Activated T-cell treated with anti-CD3 and anti-CD28 coated beads for 1 hour (primary cell): ENCODE data around the gene ISYNA1.

ENCODE experiments used
- DNase-seq: peaks from one replicate; pipeline ENCODE4 v3.0.0-alpha.2; 2020; ENCODE audit warnings: low read depth

ISYNA1 gene

GRCh38 chr19:18392417-18392816 lies 45.5 kb downstream of the ISYNA1 start:
- DNase-seq = no peak

- DNase-seq = no peak
These were observed 46.3 kb downstream of the ISYNA1 start for GRCh38 chr19:18391509-18392075.

DNA sequence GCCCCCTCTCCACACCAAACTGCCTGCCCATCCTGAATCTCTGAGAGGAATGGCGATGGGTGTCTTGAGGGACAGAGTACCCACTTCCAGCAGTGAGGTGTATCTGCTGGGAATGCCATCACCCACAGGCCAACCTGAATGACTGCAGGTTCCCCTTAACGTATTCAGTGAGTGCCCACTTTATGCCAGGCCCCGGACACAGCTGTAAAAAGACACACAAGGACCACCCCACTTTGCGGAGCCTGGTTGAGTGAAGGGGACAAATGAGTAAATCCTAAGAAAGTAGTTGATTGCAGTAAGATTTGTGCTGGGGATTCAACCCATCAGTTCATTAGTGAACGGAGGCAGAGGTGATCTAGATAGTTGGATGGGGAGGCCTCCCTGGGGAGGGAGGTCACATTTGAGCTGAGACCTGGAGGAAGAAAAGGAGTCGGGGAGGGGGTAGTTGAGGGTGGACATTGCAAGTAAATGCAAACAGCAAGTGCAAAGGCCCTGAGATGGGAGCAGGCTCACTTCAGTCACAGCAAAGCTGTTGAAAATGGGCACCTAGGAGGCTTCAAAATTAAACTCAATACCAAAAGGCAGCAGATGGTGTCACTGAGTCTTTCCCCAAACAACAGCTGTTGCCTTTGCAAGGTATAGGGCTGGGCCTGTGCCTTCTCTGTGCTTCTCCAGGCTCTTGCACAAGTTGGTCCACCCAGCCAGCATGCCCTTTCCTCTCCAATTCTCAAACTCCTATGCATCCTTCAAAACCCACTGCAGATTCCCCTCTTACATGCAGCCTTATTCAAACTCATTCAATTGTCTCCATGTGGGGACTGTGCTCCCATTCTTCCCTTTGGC lies 47.6 kb downstream of the ISYNA1 start:
- DNase-seq = no peak

GRCh38 chr19:18389726-18390064 lies 48.2 kb downstream of the ISYNA1 start:
- DNase-seq = no peak

- no peak for DNase-seq
These were observed 48.8 kb downstream of the ISYNA1 start for GRCh38 chr19:18388960-18389725.

DNA sequence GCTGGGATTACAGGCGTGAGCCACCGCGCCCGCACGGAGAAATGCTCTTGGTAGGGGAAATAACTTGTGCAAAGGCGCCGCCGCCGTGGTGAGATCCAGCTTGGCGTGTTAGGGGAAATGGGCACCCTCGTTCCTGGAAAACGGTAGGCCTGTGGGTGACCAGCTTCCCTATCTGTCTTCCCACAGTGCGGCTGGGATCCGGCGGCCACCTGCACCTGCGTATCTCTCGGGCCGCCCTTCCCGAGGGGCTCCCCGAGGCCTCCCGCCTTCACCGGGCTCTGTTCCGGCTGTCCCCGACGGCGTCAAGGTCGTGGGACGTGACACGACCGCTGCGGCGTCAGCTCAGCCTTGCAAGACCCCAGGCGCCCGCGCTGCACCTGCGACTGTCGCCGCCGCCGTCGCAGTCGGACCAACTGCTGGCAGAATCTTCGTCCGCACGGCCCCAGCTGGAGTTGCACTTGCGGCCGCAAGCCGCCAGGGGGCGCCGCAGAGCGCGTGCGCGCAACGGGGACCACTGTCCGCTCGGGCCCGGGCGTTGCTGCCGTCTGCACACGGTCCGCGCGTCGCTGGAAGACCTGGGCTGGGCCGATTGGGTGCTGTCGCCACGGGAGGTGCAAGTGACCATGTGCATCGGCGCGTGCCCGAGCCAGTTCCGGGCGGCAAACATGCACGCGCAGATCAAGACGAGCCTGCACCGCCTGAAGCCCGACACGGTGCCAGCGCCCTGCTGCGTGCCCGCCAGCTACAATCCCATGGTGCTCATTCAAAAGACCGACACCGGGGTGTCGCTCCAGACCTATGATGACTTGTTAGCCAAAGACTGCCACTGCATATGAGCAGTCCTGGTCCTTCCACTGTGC lies 49.6 kb downstream of the ISYNA1 start:
- peak; percentile 72 for DNase-seq

GRCh38 chr19:18386543-18387271 lies 51.2 kb downstream of the ISYNA1 start:
- no peak for DNase-seq

DNA sequence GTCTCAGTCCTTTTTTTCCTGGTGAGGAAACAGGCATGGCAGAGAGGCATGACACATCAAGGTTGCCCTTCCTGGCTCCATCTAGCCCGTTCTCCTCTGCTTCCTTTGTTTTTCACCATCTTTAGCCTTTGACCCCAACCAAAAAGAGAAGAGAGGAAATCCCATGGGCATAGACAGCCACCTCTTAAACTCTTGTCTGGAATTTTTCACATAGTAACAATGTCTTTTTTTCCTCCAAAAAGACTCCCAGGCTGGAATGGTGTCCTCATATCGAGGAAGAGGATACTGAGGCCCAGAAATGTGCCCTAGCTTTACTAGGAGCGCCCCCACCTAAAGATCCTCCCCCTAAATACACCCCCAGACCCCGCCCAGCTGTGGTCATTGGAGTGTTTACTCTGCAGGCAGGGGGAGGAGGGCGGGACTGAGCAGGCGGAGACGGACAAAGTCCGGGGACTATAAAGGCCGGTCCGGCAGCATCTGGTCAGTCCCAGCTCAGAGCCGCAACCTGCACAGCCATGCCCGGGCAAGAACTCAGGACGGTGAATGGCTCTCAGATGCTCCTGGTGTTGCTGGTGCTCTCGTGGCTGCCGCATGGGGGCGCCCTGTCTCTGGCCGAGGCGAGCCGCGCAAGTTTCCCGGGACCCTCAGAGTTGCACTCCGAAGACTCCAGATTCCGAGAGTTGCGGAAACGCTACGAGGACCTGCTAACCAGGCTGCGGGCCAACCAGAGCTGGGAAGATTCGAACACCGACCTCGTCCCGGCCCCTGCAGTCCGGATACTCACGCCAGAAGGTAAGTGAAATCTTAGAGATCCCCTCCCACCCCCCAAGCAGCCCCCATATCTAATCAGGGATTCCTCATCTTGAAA lies 52.0 kb downstream of the ISYNA1 start, which contains the start of gene GDF15:
Gene GDF15, plus strand, starts transcription at position 484 of the 868 bp plus-strand sequence. Its CDS starts 32 bp downstream, at position 516.
- DNase-seq = no peak

- DNase-seq = no peak
These were observed 52.6 kb downstream of the ISYNA1 start for GRCh38 chr19:18385359-18385674.

GRCh38 chr19:18384775-18385174 lies 53.2 kb downstream of the ISYNA1 start:
- DNase-seq = no peak
